WTC11 (cell line): ENCODE measurements around the gene SAPCD2. TPM values are rescaled to one million over a fixed set of nuclear protein-coding genes. Genes with fewer than 3 reads are reported as not detected.

Source experiments
- ATAC-seq: fragments of 200-7000 bp; cut with Tn5 transposase; 2 replicates; pipeline ENCODE4 v1.10.0; 2021; ENCODE audit warnings: mild to moderate bottlenecking, moderate library complexity
- CTCF ChIA-PET: fragments of 300-600 bp; sonication (Branson Sonifier 250); formaldehyde crosslinking; loops from one replicate; lab custom pipeline; 2021; ENCODE audit warnings: antibody characterized with exemption; lab: Charles Lee
- POLR2A ChIA-PET: fragments of 350-600 bp; sonication (Branson Sonifier 250); formaldehyde crosslinking; loops from one replicate; lab custom pipeline; 2021; ENCODE audit warnings: antibody characterized with exemption; lab: Charles Lee
- DNase-seq: peaks from one replicate; pipeline ENCODE4 v3.0.0; 2021; ENCODE audit warnings: low spot score
- H3K27ac Mint-ChIP-seq: 2 replicates; pipeline ENCODE4 v1.8.0; 2021; ENCODE audit warnings: mixed read lengths
- H3K27me3 Mint-ChIP-seq: 2 replicates; pipeline ENCODE4 v1.8.0; 2021; ENCODE audit warnings: low read depth, mild to moderate bottlenecking, moderate library complexity, mixed read lengths
- H3K36me3 Mint-ChIP-seq: 2 replicates; pipeline ENCODE4 v1.8.0; 2021; ENCODE audit warnings: mixed read lengths
- H3K4me1 Mint-ChIP-seq: 2 replicates; pipeline ENCODE4 v1.8.0; 2022; ENCODE audit warnings: mixed read lengths
- H3K4me3 Mint-ChIP-seq: 2 replicates; pipeline ENCODE4 v1.8.0; 2021; ENCODE audit warnings: mild to moderate bottlenecking, moderate library complexity, mixed read lengths
- H3K9me3 Mint-ChIP-seq: 2 replicates; pipeline ENCODE4 v1.8.0; 2021; ENCODE audit warnings: mixed read lengths
- CREM ChIP-seq: sonication (generic); formaldehyde crosslinking; IDR thresholded peaks from 2 replicates; pipeline ENCODE4 v1.8.1; 2022; ENCODE audit warnings: mild to moderate bottlenecking, missing genetic modification reagents, moderate library complexity
- ESRRA ChIP-seq: sonication (generic); formaldehyde crosslinking; IDR thresholded peaks from 2 replicates; pipeline ENCODE4 v1.8.1; 2022; ENCODE audit warnings: mild to moderate bottlenecking, missing genetic modification reagents, borderline replicate concordance
- NR1H2 ChIP-seq: sonication (generic); formaldehyde crosslinking; IDR thresholded peaks from 2 replicates; pipeline ENCODE4 v1.9.0; 2021; ENCODE audit warnings: mild to moderate bottlenecking, moderate library complexity, missing genetic modification reagents
- ZBTB21 ChIP-seq: sonication (generic); formaldehyde crosslinking; IDR thresholded peaks from 2 replicates; pipeline ENCODE4 v1.8.1; 2023; ENCODE audit warnings: mild to moderate bottlenecking, missing genetic modification reagents, borderline replicate concordance
- ZNF138 ChIP-seq: sonication (generic); formaldehyde crosslinking; conservative IDR thresholded peaks from 2 replicates; pipeline ENCODE4 v1.8.1; 2022; ENCODE audit warnings: mild to moderate bottlenecking, moderate library complexity, missing genetic modification reagents
- ZNF219 ChIP-seq: sonication (generic); formaldehyde crosslinking; IDR thresholded peaks from 2 replicates; pipeline ENCODE4 v1.8.0; 2023; ENCODE audit warnings: missing genetic modification reagents, mild to moderate bottlenecking, borderline replicate concordance
- ZNF423 ChIP-seq: fragments of 250-450 bp; sonication (Bioruptor Pico); IDR thresholded peaks from 2 replicates; pipeline ENCODE4 v2.1.2; 2022; ENCODE audit warnings: mild to moderate bottlenecking, moderate library complexity
- total RNA-seq: library from RNA; stranded (reverse); gene quantifications from 3 replicates; pipeline ENCODE4 v1.2.3, GENCODE V29; 2021
- TF ChIP-seq, protein P1 (sequence below): sonication (generic); formaldehyde crosslinking; conservative IDR thresholded peaks from 2 replicates; pipeline ENCODE4 v1.8.1; 2023; ENCODE audit warnings: mild to moderate bottlenecking, low read depth, missing genetic modification reagents, moderate library complexity
- TF ChIP-seq, protein P2 (sequence below): sonication (generic); formaldehyde crosslinking; IDR thresholded peaks from 2 replicates; pipeline ENCODE4 v1.8.1; 2022; ENCODE audit warnings: mild to moderate bottlenecking, moderate library complexity, missing genetic modification reagents
- TF ChIP-seq, protein P3 (sequence below): sonication (generic); formaldehyde crosslinking; IDR thresholded peaks from 2 replicates; pipeline ENCODE4 v1.8.0; 2023; ENCODE audit warnings: missing genetic modification reagents
- TF ChIP-seq, protein P4 (sequence below): sonication (generic); formaldehyde crosslinking; IDR thresholded peaks from 2 replicates; pipeline ENCODE4 v1.8.0; 2023; ENCODE audit warnings: mild to moderate bottlenecking, missing genetic modification reagents
- TF ChIP-seq, protein P5 (sequence below): fragments of 250-450 bp; sonication (Bioruptor Pico); IDR thresholded peaks from 2 replicates; pipeline ENCODE4 v1.9.0; 2021; ENCODE audit warnings: mild to moderate bottlenecking
- TF ChIP-seq, protein P6 (sequence below): fragments of 200-600 bp; IDR thresholded peaks from 2 replicates; pipeline ENCODE4 v1.8.0; 2022; ENCODE audit warnings: antibody characterized with exemption

SAPCD2 gene
- total RNA-seq, 1 experiment from 2014 or later = 67.0 TPM

DNA sequence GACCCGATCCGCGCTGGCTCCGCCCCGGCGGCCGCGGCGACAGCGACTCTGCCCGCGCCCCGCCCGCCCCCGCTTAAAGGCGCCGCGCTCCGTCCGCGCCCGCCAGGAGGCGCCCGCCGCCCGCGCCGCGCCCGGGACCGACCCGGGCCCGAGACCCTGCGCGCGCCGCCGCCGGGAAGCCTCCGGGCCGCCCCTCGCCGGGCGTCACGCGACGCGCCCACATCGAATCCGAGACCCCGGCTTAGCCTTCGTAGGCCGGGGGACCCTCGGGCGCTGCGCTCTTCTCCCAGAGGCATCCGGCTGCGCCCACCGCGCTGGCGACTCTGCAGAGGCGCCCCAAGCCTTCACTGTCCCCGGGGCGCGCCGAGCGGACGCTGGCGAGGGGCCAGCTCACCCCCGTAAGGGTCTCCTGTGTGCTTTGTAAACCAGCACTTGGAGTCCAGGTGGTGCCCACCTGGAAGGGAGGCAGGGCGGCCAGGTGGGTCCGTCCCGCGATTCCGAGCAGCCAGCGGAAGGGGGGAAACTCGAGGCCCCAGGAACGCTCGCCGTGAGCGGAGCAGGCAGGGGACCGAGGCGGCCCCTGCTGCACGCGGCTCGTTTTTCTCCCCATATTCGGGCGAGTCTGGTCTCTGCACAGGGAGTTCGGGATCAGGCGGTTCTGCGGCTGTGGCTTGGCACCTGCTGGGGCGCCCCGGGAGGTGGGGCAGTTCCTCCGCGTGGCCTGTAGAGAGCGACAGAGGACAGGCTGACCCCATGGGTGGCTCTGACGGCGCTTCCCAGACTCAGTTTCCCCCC is 41.9 kb downstream of the SAPCD2 start (continued):
- TF ChIP-seq, protein P1, sequence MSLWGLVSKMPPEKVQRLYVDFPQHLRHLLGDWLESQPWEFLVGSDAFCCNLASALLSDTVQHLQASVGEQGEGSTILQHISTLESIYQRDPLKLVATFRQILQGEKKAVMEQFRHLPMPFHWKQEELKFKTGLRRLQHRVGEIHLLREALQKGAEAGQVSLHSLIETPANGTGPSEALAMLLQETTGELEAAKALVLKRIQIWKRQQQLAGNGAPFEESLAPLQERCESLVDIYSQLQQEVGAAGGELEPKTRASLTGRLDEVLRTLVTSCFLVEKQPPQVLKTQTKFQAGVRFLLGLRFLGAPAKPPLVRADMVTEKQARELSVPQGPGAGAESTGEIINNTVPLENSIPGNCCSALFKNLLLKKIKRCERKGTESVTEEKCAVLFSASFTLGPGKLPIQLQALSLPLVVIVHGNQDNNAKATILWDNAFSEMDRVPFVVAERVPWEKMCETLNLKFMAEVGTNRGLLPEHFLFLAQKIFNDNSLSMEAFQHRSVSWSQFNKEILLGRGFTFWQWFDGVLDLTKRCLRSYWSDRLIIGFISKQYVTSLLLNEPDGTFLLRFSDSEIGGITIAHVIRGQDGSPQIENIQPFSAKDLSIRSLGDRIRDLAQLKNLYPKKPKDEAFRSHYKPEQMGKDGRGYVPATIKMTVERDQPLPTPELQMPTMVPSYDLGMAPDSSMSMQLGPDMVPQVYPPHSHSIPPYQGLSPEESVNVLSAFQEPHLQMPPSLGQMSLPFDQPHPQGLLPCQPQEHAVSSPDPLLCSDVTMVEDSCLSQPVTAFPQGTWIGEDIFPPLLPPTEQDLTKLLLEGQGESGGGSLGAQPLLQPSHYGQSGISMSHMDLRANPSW (CRISPR knock-in tag) = no peak
- TF ChIP-seq, protein P2, sequence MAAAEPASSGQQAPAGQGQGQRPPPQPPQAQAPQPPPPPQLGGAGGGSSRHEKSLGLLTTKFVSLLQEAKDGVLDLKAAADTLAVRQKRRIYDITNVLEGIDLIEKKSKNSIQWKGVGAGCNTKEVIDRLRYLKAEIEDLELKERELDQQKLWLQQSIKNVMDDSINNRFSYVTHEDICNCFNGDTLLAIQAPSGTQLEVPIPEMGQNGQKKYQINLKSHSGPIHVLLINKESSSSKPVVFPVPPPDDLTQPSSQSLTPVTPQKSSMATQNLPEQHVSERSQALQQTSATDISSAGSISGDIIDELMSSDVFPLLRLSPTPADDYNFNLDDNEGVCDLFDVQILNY (CRISPR knock-in tag) = 0 out of 2 replicates have a peak, but pooled peaks have one; percentile 24
- TF ChIP-seq, protein P3, sequence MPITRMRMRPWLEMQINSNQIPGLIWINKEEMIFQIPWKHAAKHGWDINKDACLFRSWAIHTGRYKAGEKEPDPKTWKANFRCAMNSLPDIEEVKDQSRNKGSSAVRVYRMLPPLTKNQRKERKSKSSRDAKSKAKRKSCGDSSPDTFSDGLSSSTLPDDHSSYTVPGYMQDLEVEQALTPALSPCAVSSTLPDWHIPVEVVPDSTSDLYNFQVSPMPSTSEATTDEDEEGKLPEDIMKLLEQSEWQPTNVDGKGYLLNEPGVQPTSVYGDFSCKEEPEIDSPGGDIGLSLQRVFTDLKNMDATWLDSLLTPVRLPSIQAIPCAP (CRISPR knock-in tag) = no peak
- TF ChIP-seq ESRRA (CRISPR knock-in tag) = no peak
- no peak for TF ChIP-seq NR1H2 (CRISPR knock-in tag)
- TF ChIP-seq, protein P4, sequence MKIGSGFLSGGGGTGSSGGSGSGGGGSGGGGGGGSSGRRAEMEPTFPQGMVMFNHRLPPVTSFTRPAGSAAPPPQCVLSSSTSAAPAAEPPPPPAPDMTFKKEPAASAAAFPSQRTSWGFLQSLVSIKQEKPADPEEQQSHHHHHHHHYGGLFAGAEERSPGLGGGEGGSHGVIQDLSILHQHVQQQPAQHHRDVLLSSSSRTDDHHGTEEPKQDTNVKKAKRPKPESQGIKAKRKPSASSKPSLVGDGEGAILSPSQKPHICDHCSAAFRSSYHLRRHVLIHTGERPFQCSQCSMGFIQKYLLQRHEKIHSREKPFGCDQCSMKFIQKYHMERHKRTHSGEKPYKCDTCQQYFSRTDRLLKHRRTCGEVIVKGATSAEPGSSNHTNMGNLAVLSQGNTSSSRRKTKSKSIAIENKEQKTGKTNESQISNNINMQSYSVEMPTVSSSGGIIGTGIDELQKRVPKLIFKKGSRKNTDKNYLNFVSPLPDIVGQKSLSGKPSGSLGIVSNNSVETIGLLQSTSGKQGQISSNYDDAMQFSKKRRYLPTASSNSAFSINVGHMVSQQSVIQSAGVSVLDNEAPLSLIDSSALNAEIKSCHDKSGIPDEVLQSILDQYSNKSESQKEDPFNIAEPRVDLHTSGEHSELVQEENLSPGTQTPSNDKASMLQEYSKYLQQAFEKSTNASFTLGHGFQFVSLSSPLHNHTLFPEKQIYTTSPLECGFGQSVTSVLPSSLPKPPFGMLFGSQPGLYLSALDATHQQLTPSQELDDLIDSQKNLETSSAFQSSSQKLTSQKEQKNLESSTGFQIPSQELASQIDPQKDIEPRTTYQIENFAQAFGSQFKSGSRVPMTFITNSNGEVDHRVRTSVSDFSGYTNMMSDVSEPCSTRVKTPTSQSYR (CRISPR knock-in tag) = no peak
- TF ChIP-seq CREM (CRISPR knock-in tag) = no peak
- TF ChIP-seq, protein P5, sequence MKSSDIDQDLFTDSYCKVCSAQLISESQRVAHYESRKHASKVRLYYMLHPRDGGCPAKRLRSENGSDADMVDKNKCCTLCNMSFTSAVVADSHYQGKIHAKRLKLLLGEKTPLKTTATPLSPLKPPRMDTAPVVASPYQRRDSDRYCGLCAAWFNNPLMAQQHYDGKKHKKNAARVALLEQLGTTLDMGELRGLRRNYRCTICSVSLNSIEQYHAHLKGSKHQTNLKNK (CRISPR knock-in tag) = no peak
- no peak for TF ChIP-seq ZNF138
- TF ChIP-seq, protein P6, sequence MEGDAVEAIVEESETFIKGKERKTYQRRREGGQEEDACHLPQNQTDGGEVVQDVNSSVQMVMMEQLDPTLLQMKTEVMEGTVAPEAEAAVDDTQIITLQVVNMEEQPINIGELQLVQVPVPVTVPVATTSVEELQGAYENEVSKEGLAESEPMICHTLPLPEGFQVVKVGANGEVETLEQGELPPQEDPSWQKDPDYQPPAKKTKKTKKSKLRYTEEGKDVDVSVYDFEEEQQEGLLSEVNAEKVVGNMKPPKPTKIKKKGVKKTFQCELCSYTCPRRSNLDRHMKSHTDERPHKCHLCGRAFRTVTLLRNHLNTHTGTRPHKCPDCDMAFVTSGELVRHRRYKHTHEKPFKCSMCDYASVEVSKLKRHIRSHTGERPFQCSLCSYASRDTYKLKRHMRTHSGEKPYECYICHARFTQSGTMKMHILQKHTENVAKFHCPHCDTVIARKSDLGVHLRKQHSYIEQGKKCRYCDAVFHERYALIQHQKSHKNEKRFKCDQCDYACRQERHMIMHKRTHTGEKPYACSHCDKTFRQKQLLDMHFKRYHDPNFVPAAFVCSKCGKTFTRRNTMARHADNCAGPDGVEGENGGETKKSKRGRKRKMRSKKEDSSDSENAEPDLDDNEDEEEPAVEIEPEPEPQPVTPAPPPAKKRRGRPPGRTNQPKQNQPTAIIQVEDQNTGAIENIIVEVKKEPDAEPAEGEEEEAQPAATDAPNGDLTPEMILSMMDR = 0 out of 2 replicates have a peak, but pooled peaks have one; percentile 9
- no peak for TF ChIP-seq ZNF219 (CRISPR knock-in tag)
- TF ChIP-seq ZNF423 = peak; percentile 94

DNA sequence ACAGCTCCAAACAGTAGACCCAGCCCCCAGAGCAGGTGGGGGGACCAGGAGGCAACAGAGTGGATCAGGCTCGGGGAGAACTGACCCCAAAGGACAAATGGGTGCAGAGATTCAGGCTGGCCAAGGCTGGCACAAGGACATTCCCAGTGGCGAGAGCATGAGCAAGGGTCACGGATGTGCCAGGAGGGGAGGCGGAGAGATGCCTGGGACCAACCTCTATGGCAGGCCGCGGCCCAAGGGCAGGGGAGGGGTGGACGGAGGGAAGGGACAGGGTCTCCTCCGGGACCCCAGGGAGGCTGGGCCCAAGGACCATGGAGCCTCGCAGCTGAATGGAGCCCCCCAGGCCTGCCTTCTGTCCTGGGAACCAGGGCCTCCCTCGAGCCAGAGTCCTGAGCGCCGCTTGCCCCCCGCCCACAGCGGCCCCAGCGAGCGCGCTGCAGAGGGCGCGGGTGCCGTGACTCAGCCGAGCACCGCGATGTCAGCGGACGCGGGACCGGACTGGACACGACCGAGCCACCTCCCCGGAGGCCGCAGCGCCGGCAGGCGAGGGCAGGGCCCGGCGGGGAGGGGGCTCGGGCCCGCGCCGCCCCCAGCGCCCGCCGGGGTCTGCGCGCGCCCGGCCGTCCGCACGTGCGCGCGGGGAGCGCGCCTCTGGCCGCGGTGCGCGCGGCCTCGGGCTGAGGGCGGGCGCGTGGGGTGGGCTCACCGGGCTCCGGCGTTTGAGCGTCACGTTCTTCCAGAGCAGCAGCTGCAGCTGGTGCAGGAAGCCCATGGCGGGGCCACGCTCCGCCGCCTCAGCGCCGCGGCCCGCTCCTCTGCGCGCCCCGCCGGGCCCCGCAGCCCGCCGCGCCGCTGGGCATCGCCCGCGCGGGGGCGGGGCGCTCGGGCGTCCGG is 42.7 kb downstream of the SAPCD2 start, which contains the start of gene ABCA2:
Gene ABCA2 (minus strand): TSS at position 869 of the 894 bp plus-strand sequence. CDS start 97 bp downstream, at position 772.
- peak; percentile 41 for DNase-seq
- ATAC-seq = no peak; the same call in none of the 2 replicates
- H3K9me3 Mint-ChIP-seq = no peaks in the 10 kb centered on the region
- H3K4me1 Mint-ChIP-seq = 0 out of 2 replicates have a peak, but pooled peaks cover 2% of the 10 kb centered on the region
- H3K36me3 Mint-ChIP-seq = no peaks in the 10 kb centered on the region
- H3K27me3 Mint-ChIP-seq = peaks cover 17% of the 10 kb centered on the region
- TF ChIP-seq, protein P2 (CRISPR knock-in tag) = 0 out of 2 replicates have a peak, but pooled peaks have one; percentile 43
- TF ChIP-seq ZBTB21 (CRISPR knock-in tag) = no peak
- ChIA-PET POLR2A (no interaction called here), CTCF (interaction anchor here (0.6 to 3.8 kb wide), 28 partner anchors 8 to 249 kb away, joined by 3 to 58 read pairs (median 12); partner anchors contain the start of genes CCDC183, CLIC3, ENTPD2 and FBXW5)
- no peak within 1 kb of the TSS for H3K27ac Mint-ChIP-seq
- H3K4me3 Mint-ChIP-seq = peak within 1 kb of the TSS; percentile 69
